Measurements from ENCODE around the gene SNAI3.

DNA sequence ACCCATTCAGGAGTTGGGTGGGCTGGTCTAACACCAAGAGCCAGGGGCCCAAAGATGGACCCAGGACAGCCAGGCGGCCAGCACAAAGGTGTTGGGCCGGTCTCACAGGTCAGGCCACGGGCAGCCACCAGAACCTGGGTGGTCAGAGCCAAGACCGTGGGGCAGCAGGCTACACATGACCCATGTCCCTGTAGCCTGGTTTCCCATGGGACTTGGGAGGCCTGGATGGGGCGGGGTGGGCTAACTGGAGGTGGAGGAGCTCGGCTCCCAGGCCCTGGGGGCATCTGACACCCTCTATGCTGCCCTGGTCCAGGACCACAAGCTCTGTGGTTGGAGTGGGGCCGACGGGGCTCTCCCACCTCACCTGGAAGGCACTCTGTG is 37.2 kb upstream of the SNAI3 start:
- TF ChIP-seq, protein P1, sequence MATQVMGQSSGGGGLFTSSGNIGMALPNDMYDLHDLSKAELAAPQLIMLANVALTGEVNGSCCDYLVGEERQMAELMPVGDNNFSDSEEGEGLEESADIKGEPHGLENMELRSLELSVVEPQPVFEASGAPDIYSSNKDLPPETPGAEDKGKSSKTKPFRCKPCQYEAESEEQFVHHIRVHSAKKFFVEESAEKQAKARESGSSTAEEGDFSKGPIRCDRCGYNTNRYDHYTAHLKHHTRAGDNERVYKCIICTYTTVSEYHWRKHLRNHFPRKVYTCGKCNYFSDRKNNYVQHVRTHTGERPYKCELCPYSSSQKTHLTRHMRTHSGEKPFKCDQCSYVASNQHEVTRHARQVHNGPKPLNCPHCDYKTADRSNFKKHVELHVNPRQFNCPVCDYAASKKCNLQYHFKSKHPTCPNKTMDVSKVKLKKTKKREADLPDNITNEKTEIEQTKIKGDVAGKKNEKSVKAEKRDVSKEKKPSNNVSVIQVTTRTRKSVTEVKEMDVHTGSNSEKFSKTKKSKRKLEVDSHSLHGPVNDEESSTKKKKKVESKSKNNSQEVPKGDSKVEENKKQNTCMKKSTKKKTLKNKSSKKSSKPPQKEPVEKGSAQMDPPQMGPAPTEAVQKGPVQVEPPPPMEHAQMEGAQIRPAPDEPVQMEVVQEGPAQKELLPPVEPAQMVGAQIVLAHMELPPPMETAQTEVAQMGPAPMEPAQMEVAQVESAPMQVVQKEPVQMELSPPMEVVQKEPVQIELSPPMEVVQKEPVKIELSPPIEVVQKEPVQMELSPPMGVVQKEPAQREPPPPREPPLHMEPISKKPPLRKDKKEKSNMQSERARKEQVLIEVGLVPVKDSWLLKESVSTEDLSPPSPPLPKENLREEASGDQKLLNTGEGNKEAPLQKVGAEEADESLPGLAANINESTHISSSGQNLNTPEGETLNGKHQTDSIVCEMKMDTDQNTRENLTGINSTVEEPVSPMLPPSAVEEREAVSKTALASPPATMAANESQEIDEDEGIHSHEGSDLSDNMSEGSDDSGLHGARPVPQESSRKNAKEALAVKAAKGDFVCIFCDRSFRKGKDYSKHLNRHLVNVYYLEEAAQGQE (IDR thresholded peaks at IDR 0.05; ENCODE audit: insufficient read depth in 1 of 2, low read depth in 2 of 2, low read length in 2 of 2): no peak
- TF ChIP-seq POLR2AphosphoS5 (IDR thresholded peaks at IDR 0.05; ENCODE audit: low read depth, low read length) (no peak), TAF1 (IDR thresholded peaks at IDR 0.05; ENCODE audit: borderline replicate concordance, insufficient read depth, low read length) (no peak), SIN3A (IDR thresholded peaks at IDR 0.05; ENCODE audit: borderline replicate concordance, insufficient read depth, low read length) (no peak)

All from PFSK-1 (cell line).